ENCODE measurements around the gene ASCC3. TPM values are rescaled to one million over a fixed set of nuclear protein-coding genes. Genes with fewer than 3 reads are reported as not detected.

Gene ASCC3
- total and polyA plus RNA-seq, 4 donors = 12.8 to 32.7 (median 16.4) TPM

DNA sequence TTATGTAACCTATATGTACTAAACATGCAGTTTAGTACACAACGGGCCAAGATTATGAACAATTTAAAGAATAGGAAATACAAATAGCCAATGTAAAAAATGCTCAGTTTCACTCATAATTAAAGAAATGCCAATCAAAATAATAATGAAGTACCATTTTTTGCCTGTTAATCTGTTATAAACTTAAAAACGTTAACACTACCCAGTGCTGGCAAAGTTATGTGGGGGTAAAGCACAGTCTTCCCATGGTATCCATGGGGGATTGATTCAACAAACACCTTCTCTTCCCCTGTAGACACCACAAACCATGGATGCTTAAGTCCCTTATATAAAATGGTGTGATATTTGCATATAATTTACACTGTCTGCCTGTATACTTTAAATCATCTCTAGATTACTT lies 211.1 kb downstream of the ASCC3 start (continued):
- TF ChIP-seq, protein P1, sequence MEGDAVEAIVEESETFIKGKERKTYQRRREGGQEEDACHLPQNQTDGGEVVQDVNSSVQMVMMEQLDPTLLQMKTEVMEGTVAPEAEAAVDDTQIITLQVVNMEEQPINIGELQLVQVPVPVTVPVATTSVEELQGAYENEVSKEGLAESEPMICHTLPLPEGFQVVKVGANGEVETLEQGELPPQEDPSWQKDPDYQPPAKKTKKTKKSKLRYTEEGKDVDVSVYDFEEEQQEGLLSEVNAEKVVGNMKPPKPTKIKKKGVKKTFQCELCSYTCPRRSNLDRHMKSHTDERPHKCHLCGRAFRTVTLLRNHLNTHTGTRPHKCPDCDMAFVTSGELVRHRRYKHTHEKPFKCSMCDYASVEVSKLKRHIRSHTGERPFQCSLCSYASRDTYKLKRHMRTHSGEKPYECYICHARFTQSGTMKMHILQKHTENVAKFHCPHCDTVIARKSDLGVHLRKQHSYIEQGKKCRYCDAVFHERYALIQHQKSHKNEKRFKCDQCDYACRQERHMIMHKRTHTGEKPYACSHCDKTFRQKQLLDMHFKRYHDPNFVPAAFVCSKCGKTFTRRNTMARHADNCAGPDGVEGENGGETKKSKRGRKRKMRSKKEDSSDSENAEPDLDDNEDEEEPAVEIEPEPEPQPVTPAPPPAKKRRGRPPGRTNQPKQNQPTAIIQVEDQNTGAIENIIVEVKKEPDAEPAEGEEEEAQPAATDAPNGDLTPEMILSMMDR (IDR thresholded peaks at IDR 0.05; ENCODE audit: low read depth, low read length, missing input control) = no peak
- TF ChIP-seq GABPA (IDR thresholded peaks at IDR 0.05 in 1 of 2, conservative IDR thresholded peaks at IDR 0.05 in 1 of 2) (no peak), HNF4A (conservative IDR thresholded peaks at IDR 0.05) (no peak)
- TF ChIP-seq, protein P2, sequence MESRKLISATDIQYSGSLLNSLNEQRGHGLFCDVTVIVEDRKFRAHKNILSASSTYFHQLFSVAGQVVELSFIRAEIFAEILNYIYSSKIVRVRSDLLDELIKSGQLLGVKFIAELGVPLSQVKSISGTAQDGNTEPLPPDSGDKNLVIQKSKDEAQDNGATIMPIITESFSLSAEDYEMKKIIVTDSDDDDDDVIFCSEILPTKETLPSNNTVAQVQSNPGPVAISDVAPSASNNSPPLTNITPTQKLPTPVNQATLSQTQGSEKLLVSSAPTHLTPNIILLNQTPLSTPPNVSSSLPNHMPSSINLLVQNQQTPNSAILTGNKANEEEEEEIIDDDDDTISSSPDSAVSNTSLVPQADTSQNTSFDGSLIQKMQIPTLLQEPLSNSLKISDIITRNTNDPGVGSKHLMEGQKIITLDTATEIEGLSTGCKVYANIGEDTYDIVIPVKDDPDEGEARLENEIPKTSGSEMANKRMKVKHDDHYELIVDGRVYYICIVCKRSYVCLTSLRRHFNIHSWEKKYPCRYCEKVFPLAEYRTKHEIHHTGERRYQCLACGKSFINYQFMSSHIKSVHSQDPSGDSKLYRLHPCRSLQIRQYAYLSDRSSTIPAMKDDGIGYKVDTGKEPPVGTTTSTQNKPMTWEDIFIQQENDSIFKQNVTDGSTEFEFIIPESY (IDR thresholded peaks at IDR 0.05) = no peak

DNA sequence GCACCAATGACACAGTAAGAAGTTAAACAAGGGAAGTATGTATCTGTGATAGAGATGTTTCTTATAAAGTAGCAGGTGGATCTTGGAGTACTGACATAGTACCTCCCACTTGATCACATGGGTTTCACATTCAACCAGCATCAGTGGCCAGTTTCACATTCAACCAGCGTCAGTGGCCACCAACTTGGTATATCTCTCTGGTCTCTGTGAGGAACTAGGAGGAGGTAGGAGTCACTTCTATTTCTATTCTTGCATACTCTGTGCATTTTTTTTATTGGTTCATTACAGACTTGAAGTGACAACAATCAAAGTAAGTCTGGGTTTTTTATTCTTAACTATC lies 216.1 kb downstream of the ASCC3 start:
- no peaks in the 10 kb centered on the region for H3K36me3 ChIP-seq (ENCODE audit: control insufficient read depth in 4 of 4, insufficient read depth in 3 of 4, low read depth in 1 of 4, low read length in 3 of 4)
- WGBS = 0% methylated on average over 1 of the region's 1 CpG
- H3K27ac ChIP-seq (ENCODE audit: low read depth in 1 of 2, low read length in 2 of 2) = no peak overlapping the region
- no peaks in the 10 kb centered on the region for H3K9me3 ChIP-seq (ENCODE audit: control insufficient read depth in 4 of 4, low read length in 3 of 4)
- no peak overlapping the region for H3K9ac ChIP-seq (ENCODE audit: low read depth in 1 of 2, low read length in 2 of 2)
- no peaks in the 10 kb centered on the region for H3K27me3 ChIP-seq (ENCODE audit: control insufficient read depth in 4 of 4, insufficient read depth in 4 of 4, low read length in 3 of 4)
- H3K4me3 ChIP-seq (ENCODE audit: low read depth in 1 of 3, low read length in 3 of 3) = no peak overlapping the region
- no peak for TF ChIP-seq EGR1 (IDR thresholded peaks at IDR 0.05; ENCODE audit: low read depth in 2 of 2)
- no peak for TF ChIP-seq JUND (IDR thresholded peaks at IDR 0.05)
- TF ChIP-seq, protein P2 (IDR thresholded peaks at IDR 0.05) = no peak
- TF ChIP-seq, protein P3, sequence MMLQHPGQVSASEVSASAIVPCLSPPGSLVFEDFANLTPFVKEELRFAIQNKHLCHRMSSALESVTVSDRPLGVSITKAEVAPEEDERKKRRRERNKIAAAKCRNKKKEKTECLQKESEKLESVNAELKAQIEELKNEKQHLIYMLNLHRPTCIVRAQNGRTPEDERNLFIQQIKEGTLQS (IDR thresholded peaks at IDR 0.05) = no peak
- TF ChIP-seq, protein P4, sequence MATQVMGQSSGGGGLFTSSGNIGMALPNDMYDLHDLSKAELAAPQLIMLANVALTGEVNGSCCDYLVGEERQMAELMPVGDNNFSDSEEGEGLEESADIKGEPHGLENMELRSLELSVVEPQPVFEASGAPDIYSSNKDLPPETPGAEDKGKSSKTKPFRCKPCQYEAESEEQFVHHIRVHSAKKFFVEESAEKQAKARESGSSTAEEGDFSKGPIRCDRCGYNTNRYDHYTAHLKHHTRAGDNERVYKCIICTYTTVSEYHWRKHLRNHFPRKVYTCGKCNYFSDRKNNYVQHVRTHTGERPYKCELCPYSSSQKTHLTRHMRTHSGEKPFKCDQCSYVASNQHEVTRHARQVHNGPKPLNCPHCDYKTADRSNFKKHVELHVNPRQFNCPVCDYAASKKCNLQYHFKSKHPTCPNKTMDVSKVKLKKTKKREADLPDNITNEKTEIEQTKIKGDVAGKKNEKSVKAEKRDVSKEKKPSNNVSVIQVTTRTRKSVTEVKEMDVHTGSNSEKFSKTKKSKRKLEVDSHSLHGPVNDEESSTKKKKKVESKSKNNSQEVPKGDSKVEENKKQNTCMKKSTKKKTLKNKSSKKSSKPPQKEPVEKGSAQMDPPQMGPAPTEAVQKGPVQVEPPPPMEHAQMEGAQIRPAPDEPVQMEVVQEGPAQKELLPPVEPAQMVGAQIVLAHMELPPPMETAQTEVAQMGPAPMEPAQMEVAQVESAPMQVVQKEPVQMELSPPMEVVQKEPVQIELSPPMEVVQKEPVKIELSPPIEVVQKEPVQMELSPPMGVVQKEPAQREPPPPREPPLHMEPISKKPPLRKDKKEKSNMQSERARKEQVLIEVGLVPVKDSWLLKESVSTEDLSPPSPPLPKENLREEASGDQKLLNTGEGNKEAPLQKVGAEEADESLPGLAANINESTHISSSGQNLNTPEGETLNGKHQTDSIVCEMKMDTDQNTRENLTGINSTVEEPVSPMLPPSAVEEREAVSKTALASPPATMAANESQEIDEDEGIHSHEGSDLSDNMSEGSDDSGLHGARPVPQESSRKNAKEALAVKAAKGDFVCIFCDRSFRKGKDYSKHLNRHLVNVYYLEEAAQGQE (IDR thresholded peaks at IDR 0.05) = no peak
- no peak for TF ChIP-seq GABPA (IDR thresholded peaks at IDR 0.05 in 1 of 2, conservative IDR thresholded peaks at IDR 0.05 in 1 of 2)
- TF ChIP-seq FOXA1 (IDR thresholded peaks at IDR 0.05) = no peak
- no peak for TF ChIP-seq FOXA2 (IDR thresholded peaks at IDR 0.05)
- TF ChIP-seq YY1 (IDR thresholded peaks at IDR 0.05) = no peak
- TF ChIP-seq RAD21 (IDR thresholded peaks at IDR 0.05) = no peak
- no peak for TF ChIP-seq RXRA (IDR thresholded peaks at IDR 0.05)
- no peak for TF ChIP-seq HNF4G (IDR thresholded peaks at IDR 0.05)
- TF ChIP-seq, protein P5, sequence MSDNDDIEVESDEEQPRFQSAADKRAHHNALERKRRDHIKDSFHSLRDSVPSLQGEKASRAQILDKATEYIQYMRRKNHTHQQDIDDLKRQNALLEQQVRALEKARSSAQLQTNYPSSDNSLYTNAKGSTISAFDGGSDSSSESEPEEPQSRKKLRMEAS (IDR thresholded peaks at IDR 0.05) = no peak
- TF ChIP-seq SP1 (IDR thresholded peaks at IDR 0.05) = no peak
- TF ChIP-seq NR2F2 (IDR thresholded peaks at IDR 0.05) = no peak
- TF ChIP-seq, protein P1 (IDR thresholded peaks at IDR 0.05; ENCODE audit: low read depth, low read length, missing input control) = no peak
- TF ChIP-seq HNF4A (conservative IDR thresholded peaks at IDR 0.05) = no peak
- no peak for TF ChIP-seq TAF1 (conservative IDR thresholded peaks at IDR 0.05)
- H3K4me1 ChIP-seq (ENCODE audit: control insufficient read depth in 4 of 4, insufficient read depth in 4 of 4, low read length in 3 of 4) = peaks cover 0 to 5% (median 0%) of the 10 kb centered on the region in 4 donors
- DNase-seq (ENCODE audit: low spot score) = no peak

Measured in liver (tissue), 9 donors.